GM21737 (cell line): ENCODE results near the gene GTPBP2.
"Not testable (repeated sequence)": the region's sequence is repeated elsewhere in the genome, so short reads cannot be mapped to it uniquely, and the experiment has no call there.

Experiments used
- ATAC-seq: cut with Tn5 transposase; IDR thresholded peaks from one replicate; pipeline ENCODE4 v1.9.1; 2021; ENCODE audit warnings: mild to moderate bottlenecking, moderate library complexity; ENCODE audit not compliant: unreplicated experiment

Gene GTPBP2

DNA sequence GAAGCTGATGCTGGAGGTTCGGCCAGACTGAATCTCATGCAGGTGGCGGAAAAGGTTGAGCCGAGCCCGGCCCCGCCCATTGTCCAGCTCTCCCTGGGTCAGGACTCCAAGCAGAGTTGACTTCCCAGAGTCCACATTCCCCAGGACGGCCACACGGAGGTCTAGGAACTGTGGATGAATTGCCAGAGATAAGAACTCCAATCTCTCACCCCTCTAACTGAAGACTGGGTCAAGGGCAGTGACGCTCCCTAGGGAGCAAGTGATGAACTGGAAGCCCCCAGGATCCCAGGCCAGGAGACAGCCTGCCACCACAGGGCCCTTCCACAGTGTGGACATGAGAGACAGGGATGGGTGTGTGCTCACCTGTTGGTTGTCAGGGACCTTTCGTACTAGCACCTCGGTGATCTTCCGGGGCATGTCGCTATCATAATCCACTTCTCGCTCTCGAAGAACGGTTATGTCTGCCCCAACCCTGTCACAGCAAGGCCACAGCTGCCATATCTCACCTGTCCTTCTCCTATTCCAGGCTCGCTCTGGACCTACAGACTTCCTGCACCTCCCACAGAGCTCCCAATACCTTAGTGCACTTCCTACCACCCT, 3.6 kb downstream of the GTPBP2 start:
- no peak for ATAC-seq

DNA sequence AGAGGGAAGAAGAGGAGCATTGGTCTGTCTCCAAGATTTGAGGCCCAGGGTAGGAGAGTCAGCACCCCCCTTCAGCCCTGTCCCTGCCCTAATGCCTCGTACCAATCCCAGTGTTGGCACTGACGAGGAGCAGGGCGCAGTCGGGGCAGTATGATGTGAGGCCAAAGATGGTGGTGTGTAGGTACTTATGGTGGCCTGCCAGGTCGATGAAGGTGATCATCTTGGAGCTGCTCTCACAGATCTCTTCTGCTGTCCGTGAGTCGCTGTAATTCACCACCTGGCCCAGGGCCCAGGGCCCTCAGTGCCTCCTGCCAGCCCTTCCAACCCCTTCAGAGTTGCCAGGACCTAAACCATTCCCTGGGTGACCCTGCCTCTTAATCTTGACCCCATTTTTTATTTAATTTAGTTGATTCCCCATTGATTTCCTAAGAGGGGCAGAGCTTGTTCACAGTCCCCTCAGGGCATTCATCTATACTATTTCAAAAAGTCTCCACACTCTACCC, 4.2 kb downstream of the GTPBP2 start:
- ATAC-seq, result no peak

DNA sequence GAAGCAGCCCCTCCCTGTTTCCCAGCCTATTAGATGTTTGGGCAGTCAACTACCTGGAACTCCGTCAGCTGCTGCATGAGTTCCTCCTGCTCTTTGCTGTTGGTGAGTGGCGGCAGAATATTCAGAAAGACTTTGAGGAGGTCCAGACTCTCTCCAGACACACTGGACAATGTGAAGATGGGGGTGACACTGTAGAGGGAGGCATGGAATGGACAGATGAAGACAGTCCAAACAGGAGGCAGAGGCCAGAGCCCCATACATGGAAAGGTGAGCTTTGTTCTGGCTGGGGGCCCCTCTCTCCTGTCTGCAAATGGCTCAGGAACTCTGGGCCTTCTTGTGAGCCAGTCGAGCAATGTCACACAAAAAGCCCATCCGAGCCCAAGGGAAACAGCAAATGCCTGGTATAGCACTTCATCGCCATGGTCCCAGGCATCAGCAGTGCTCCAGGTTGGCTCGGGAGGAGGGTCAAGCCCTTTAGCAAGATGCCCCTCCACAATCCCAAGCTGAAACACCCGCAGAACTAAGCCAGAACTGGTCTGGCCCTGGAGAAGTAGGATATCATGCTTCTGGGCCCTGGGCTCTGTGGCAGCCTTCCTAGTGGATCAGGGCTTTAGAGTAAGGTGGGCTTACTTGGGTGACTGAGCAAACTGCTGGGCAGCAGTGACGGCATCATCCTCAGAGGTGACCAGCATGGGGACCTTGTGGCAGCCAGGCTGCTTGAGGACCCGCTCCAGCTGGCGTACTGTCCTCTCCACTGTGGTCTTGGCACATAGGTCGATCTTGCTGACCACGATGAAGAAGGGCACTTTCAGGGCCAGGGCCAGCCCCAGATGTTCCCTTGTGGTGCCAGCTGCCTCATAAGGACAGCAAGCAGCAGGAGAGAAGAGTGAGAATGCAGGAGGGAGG, 4.9 kb downstream of the GTPBP2 start:
- no peak for ATAC-seq

DNA sequence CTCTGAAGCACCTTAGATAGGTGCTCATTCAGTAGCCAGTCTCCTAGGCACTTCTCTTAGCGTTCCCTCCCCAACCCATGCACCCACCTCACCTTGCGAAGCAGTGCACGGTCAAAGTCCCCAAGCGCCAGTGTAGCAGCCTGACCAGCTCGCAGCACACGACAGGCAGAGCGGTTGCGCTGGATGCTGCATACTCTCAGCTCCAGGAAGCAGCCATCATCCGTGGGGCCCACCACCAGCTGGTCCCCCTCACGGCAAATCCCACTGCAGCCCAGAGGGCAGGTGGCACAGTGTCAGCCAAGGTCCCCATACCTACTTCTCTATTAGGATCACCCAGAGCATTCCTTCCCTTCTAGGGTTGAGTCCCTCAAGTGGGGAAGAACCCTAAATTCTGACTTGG, 6.5 kb downstream of the GTPBP2 start:
- ATAC-seq, result no peak

DNA sequence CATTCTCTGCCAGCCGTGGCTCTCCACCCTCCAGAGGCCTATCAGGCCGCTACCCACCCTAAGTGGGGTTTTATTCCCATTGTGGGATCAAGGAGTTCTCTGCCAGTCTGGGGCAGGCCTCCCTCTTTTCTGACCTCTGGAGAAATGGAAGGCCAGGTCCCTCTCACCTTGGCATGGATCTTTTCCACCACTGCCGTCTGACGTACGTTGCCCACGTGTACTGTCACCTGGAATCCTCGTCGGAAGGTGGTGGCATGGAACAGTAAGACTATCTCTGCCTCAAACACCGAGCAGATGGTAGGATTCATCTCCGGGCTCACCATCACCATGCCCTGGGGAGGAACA, 7.3 kb downstream of the GTPBP2 start:
- no peak for ATAC-seq

DNA sequence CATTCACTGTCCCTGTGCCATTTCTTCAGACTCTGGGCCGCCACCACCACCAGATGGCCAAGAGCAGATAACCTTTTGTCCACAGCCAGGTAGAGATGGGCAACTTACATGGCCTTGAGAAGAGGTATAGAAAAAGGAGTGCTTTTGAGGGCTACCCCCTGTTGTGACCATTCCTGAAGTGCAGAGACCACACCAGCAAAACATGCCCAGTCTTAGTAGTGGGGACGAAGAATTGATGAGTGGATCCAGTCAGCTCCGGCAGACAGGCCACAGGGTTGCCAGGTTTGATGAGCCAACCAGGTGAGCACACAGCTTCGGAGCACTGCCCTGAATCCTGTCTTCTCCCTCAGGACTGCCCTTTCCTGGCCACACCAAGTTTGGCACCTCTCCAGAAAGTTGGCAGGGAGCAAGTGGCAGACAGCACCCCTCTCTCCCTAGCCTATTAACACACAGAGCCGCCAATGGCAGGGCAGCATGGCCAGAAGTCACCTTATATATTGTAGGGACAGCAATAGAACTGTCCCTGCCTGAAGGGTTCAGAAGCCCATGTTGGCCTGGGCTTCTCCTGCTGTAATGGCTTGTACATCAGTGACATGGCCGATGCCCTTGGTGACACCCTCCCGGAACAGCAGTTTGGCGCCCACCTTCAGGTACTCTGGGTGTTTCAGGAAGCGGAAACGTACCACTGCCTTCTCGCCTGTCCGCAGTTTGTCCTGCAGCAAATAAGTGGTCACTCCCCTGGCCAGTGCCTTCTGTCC, 7.8 kb downstream of the GTPBP2 start:
- no peak for ATAC-seq

DNA sequence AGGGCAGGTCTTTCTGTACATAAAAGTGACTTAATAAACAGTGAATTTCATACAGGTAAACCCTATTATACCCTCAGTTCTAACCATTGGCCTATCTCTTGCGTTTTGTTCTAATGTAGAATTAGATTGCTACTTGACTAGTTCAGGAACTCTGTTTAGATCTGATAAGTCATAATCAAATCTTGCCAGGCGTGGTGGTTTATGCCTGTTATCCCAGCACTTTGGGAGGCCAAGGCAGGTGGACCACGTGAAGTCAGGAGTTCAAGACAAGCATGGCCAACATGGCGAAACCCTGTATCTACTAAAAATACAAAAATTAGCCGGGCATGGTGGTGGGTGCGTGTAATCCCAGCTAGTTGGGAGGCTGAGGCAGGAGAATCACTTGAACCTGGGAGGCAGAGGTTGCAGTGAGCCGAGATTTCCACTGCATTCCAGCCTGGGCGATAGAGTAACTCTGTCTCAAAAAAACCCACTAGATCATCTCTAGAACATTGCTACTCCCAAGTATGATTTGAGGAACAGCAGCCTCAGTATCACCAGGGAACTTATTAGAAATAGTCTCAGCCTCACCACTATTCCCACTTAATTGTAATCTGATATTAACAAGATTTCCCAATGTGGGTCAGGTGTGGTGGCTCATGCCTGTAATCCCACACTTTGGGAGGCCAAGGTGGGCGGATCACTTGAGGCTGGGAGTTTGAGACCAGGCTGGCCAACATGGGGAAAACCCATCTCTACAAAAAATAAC, 12.2 kb downstream of the GTPBP2 start:
- ATAC-seq, result no peak

DNA sequence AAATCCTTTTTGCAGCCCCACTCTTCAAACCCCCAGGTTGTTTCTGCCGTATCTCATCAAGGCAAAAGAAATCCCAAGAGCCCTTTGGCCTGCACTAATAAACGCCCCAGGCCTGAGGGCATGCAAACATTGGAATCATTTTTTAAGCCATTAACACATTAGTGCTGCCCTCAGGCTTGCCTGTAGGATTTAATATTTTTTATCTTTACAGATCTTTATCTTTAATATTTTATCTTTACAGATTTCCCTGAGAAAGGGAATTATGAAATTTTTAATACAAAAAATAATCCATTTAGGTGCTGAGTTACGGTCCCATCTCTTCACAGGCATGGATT, 14.7 kb downstream of the GTPBP2 start:
- no peak for ATAC-seq

DNA sequence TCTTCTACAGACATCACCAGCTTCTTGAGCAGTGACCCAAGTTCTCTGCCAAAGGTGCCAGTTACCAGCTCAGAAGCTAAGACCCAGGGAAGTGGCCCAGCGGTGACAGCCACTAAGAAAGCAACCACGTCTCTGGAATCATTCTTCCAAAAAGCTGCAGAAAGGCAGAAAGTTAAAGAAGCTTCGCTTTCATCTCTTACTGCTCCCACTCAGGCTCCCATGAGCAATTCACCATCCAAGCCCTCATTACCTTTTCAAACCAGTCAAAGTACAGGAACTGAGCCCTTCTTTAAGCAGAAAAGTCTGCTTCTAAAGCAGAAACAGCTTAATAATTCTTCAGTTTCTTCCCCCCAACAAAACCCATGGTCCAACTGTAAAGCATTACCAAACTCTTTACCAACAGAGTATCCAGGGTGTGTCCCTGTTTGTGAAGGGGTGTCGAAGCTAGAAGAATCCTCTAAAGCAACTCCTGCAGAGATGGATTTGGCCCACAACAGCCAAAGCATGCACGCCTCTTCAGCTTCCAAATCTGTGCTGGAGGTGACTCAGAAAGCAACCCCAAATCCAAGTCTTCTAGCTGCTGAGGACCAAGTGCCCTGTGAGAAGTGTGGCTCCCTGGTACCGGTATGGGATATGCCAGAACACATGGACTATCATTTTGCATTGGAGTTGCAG, 15.2 kb downstream of the GTPBP2 start:
- no peak for ATAC-seq

DNA sequence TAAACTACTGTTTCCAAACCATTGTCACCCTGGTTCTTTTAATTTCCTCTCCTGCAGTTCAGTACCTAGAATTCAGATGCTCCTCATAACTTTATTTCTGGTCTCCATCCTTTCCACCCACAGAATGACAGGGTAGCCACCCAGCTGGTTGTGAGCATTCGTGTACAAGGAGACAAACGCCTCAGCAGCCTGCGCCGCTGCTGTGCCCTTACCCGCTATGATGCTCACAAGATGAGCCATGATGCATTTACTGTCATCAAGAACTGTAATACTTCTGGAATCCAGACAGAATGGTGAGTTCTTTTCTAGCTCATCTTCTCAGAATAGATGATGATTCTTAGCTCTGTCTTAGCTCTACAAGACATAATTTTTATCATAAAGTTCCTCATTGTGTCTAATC, 18.6 kb downstream of the GTPBP2 start:
- no peak for ATAC-seq

DNA sequence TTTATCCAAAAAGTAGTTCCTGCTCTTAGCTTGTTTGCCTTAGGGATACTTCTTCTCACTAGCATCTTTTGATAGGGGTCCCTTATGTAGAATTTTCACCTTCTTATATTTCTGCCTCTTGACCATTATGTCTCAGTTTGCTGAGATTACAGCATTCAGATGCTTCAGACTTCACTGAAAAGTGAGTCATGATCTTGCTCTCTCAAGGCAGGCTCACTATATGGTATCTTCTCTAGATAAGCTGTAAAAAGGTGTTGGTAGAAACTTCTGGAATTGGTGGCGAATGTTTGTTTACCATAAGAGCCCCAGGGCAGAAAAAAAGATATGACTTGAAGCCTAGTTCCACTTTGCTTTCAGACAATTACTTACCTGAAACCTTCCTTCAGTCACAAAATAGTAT, 19.7 kb downstream of the GTPBP2 start:
- no peak for ATAC-seq

DNA sequence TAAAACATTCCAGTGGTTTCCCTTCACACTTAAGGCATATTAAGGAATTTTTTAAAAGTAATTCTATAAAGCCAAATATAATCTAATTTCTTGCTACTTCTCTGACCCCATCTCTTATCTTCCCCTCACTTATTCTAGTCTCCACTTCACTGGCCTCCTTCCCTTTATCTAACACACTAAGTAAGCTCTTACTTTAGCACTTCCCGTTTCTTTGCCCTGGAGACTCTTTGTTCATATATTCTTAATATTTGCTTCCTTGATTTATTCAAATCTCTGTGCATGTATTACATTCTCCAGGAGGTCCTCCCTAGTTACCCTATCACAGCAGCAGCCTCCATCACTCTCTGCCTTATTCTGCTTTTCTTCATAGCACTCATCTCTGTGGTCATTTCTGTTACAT, 20.3 kb downstream of the GTPBP2 start:
- no peak for ATAC-seq

DNA sequence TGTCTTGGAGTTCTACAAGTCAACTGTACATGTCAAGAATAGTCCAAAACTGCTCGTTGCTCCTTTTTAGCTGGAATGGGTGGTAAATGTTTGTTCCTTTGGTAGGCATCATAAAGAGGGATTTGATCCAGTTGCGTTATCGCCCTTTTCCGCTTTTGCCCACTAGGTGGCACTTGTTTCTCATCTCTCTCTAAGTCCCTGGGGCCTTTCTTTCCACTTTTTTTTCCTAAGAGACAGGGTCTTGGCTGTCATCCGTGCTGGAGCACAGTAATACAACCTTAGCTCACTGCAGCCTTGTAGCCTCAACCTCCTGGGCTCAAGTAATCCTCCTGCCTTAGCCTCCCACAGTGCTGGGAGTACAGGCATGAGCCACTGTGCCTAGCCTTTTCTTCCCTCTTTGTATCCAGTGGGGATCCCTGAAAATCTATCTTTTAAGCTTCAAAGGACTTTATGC, 20.7 kb downstream of the GTPBP2 start:
- no peak for ATAC-seq

DNA sequence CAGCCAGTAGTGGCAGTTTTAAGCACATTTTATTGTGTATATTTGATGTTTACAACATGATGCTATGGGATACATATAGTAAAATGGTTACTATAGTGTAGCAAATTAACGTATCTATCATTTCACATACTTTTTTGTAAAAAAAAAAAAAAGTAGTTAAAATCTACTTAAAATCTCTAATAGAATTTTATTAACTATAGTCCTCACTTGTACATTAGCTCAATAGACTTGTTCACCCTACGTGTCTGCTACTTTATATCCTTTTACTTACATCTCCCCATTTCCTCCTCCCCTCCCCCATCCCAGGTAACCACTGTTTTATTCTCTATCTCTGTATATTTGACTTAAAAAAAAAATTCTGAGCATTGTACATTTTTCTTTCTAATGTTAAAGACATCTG, 23.0 kb downstream of the GTPBP2 start:
- no peak for ATAC-seq

DNA sequence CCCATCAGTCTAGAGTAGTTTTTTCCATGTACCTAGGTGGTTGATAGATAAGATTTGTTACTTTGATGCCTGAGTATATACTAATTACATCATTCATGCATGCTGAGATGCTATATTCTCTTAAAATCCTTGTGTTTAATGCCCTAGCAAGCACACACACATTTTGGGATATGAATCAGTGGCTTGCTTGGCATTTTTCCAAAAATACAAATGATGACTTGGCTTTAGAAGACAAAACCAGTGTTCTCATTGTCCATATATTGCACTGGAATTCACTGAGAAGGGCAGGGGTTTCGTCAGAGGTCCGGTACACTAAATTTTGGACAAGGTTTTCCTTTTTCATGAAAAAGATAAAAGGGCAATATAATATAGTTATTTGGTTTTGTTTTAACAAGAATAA, 24.9 kb downstream of the GTPBP2 start:
- ATAC-seq, result no peak

DNA sequence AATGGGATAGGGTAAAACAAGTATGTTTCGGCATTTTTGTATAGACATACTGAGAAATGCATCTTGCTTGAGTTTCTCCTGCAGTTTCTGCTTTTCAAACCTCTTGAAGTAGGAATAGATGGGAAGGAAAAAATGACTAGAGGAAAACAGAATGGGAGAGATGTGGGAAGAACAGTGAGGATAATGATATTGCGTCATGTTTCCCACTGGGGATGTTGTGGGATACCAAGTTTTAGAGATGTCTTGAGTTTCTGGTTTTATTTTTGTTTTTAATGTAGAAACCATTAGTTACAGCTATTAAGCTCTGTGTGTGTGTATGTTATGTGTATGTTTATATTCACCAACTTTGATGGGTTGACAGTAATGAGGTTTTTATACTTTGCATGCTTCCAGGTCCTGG, 28.5 kb downstream of the GTPBP2 start:
- ATAC-seq, result no peak

DNA sequence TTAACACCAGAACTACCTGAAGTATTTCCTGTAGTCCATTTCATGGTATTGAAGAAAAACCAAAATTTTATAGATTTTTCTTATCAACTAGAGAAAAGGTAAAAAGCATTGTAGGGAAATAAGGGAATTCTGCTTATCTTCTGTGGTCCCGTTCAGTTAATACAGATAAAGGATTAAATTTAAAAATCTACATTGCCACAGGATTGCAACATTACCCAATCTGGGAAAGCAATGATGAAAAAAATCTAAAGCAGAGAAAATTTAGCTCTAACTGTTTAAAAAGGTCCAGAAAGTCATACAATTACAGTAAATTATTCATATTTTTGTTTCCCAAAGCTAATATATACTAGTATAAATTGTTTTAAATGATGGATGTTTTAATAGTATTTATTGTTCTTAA, 35.1 kb downstream of the GTPBP2 start:
- ATAC-seq, result no peak

DNA sequence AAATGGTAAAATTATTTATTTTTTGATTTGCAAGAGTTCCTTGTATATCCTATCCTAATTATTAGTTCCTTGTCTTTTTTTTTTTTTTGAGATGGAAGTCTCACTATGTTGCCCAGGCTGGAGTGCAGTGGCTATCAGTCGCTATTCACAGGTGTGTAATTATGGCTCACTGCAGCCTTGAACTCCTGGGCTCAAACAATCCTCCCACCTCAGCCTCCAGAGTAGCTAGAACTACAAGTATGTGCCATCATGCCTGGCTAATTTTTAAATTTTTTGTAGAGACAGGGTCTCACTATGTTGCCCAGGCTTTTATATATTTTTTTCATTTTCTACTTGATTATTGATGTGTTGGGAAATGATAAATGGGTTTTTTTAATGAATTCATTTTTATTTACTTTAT, 39.5 kb downstream of the GTPBP2 start:
- ATAC-seq, result not testable (repeated sequence)

DNA sequence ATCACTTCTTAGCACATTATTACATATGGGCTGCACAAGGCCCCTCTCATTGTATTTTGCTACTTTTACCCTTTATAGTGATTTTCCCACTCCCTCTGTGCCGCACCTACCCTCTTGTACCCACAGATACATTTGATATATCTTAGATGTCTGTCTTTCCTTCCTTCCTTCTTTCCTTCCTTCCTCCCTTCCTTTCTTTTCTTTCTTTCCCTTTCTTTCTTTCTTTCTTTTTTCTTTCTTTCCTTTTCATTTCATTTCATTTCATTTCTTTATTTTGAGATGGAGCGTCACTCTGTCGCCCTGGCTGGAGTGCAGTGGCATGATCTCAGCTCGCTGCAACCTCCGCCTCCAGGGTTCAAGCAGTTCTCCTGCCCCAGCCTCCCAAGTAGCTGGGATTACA, 40.9 kb downstream of the GTPBP2 start:
- no peak for ATAC-seq

DNA sequence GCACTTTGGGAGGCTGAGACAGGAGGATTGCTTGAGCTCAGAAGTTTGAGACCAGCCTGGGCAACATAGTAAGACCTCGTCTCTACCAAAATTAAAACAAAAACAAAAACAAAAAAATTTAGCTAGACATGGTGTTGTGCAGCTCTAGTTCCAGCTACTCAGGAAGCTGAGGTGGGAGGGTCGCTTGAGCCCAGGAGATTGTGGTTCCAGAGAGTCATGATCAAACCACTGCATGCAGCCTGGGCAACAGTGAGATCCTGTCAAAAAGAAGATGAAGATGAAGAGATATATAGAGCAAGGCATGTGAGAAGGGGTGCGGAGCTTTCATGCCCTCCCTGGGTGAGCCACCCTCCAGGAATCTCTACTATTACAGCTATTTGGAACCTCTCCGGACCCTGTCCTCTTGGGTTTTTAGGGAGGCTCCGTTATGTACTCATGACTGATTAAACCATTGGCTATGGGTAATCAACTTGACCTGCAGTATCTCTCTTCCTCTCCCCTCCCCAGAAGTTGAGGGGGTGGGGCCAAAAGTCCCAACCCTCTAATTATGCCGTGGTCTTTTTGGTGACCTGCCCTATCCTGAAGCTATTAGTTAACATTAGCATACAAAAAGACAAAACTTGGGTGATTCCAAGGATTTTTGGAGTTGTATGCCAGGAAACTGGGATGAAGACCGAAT, 44.0 kb downstream of the GTPBP2 start:
- ATAC-seq, result no peak
